AG09319 (cell line): ENCODE data around the gene PSMD7.

Experiments
- DNase-seq: peaks from one replicate; pipeline ENCODE4 v3.0.0-alpha.2; 2010; ENCODE audit warnings: low read depth; ENCODE audit errors: extremely low read depth
- TF ChIP-seq, protein P1 (sequence below): IDR thresholded peaks from 2 replicates; pipeline ENCODE4 v1.5.1; 2011; ENCODE audit warnings: low read depth, mild to moderate bottlenecking, inconsistent platforms, low read length, moderate library complexity

Gene PSMD7

DNA sequence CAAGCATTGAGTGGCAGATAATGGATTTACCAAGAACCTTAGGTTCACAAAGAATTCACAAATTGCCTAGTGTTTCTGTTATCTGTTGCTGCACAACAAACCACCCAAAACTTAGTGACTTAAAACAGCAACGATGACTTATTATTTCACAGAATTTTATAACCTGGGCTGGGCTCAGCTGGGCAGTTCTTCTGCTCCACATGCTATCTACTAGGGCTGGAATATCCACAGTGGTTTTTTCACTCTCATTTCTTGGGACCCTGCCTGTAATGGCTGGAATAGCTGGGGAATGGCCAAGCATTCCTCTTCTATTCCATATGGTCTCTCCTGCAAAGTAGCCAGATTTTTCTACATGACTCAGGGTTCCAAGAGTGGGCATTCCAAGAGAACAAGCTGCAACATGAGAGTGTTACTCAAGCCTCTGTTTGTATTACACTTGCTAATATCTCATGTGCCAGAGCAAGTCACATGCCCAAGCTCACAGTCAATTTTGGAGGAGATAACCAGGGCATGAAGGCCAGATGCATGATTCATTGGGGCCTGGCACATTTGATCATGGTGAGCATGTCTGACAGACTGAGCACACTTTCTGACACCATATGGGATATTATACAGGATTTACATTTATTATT is 4.9 kb upstream of the PSMD7 start:
- TF ChIP-seq, protein P1, sequence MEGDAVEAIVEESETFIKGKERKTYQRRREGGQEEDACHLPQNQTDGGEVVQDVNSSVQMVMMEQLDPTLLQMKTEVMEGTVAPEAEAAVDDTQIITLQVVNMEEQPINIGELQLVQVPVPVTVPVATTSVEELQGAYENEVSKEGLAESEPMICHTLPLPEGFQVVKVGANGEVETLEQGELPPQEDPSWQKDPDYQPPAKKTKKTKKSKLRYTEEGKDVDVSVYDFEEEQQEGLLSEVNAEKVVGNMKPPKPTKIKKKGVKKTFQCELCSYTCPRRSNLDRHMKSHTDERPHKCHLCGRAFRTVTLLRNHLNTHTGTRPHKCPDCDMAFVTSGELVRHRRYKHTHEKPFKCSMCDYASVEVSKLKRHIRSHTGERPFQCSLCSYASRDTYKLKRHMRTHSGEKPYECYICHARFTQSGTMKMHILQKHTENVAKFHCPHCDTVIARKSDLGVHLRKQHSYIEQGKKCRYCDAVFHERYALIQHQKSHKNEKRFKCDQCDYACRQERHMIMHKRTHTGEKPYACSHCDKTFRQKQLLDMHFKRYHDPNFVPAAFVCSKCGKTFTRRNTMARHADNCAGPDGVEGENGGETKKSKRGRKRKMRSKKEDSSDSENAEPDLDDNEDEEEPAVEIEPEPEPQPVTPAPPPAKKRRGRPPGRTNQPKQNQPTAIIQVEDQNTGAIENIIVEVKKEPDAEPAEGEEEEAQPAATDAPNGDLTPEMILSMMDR: no peak
- DNase-seq: no peak

DNA sequence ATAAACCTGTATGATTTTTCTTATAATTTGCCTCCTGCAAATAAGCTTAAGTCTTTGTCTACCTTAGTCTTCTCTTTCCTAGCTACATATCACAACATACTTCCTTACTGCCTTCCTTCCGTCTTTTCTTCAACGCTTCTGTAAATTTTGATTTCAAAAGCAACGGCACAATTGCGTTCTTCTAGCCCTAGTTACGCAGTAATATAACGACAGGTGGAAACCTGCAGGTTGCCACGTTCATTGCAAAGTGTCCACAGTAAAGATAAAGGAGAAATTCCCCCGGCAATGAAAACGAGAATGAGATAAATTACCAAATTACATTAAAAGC is 546 bp upstream of the PSMD7 start:
- DNase-seq: no peak
- TF ChIP-seq, protein P1: no peak

DNA sequence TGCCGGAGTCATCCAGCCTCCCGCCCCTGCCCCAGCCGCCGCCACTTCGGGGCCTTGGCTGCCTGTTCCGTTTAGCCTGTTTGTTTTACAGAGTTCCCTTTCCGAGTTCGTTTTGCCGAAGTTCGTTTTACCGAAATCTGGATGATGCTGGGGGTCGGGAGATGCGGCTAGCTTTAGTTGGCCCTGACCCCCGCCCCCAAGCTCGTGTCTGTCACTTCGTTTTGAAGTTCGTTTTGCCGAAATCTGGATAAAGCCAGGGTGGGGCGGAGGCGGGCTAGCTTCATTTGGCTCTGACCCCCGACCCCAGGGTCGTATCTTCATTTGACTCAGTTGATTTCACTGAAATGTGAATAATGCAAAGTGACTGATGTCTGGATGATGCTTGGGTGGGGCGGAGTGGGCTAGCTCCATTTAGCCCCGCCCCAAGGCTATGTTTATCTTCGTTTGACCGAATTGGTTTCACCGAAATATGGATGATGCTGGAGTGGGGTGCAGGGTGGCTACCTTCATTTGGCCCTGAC is 591 bp downstream of the PSMD7 start:
- no peak for DNase-seq
- TF ChIP-seq, protein P1: no peak

DNA sequence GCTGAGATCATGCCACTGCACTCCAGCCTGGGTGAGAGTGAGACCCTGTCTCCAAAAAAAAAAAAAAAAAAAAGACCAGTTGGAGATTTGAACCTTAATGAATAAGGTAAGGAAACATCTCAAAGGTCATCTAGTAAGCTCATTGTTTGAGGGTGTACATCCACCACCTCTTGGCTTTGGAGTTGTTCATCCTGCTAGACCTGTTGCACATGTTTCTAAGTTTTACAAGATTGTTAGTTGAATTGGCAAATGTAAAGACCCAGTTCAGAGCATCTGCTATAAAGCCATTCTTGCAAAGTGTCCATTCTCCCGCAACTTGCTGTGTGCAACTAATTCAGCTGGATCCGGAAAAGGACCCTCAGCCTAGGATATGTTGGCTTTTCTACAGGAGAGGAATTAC is 1.5 kb downstream of the PSMD7 start:
- no peak for DNase-seq
- TF ChIP-seq, protein P1: no peak

DNA sequence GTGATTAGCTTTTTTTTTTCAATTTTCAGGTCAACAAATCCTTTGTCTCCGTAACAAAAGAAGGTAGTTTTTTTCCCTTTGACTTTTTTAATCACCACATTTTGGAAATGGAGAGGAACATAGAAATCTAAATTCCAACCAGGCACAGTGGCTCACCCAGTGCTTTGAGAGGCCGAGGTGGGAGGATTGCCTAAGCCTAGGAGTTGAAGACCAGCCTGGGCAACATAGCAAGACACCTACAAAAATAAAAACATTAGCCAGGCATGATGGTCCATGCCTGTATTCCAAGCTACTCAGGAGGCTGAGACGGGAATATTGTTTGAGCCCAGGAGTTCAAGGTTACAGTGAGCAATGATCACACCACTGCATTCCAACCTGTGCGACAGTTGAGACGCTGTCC is 5.7 kb downstream of the PSMD7 start:
- DNase-seq: no peak
- TF ChIP-seq, protein P1: no peak

DNA sequence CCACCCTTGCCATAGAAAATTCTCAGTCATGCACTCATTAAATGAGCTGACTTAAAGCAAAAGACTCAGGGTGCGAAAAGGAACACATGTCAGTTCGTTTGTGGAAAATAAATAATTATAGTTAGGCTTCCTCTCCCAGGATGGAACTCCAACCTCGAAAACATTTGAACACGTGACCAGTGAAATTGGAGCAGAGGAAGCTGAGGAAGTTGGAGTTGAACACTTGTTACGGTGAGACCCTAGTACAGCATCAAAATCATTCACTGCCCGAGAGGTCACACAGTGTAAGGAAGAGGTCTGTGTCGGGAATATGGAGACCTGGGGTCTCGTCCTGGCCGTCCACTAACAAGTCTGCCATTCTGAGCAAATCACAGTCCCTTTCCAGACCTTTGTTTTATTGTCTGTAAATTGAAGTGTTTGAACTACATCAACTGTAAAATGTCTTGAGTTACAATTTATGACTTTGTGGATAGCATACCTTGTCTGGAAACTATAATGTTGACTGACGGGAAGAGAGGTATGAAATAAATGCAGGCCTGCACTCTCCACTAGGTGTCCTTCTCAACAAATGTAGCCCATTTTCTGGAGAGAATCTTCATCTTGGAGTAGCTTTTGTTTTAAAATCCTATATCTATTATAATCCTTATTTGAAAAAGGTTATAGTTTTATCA is 7.7 kb downstream of the PSMD7 start:
- TF ChIP-seq, protein P1: peak; percentile 31
- no peak for DNase-seq

DNA sequence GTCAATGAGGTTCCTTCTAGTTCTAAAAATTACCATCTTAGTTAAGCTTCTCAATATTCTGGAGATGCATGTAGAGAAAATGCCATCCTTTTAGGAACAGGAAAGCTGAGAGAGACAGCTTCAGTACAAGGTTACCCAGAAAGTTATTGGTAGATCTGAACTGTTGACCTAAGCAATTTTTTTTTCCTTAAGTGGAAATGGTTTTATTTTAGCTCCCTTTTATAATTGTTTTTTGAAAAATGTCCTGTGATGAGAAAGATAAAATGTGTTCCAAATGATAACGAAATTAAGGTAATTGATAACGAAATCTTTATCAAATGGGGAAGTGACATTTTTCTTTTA is 8.2 kb downstream of the PSMD7 start:
- DNase-seq: no peak
- TF ChIP-seq, protein P1: no peak
